Liver (tissue), 9 donors: Measurements from ENCODE around the gene RALGAPA2. TPM values are rescaled to one million over a fixed set of nuclear protein-coding genes. Genes with fewer than 3 reads are reported as not detected.

Experiments used
- DNase-seq: peaks from one replicate; pipeline ENCODE4 v3.0.0-alpha.2; 2017; ENCODE audit warnings: low spot score
- H3K27ac ChIP-seq, 2 donors: one replicate each; pipeline ENCODE4 v1.7.0; 2013; ENCODE audit warnings: inconsistent platforms in 2 of 2, low read length in 2 of 2, control low read depth in 1 of 2, low read depth in 1 of 2, mild to moderate bottlenecking in 1 of 2
- H3K27me3 ChIP-seq, 4 donors: one replicate each; pipeline versions ENCODE4 v1.6.1 to v1.7.0; 2013; ENCODE audit warnings: low read length in 3 of 4, inconsistent platforms in 1 of 4, mild to moderate bottlenecking in 1 of 4, moderate library complexity in 1 of 4; ENCODE audit not compliant: control insufficient read depth in 4 of 4, insufficient read depth in 4 of 4
- H3K36me3 ChIP-seq, 4 donors: one replicate each; pipeline versions ENCODE4 v1.6.1 to v1.7.0; 2013; ENCODE audit warnings: low read length in 3 of 4, mild to moderate bottlenecking in 3 of 4, low read depth in 1 of 4, moderate library complexity in 1 of 4; ENCODE audit not compliant: control insufficient read depth in 4 of 4, insufficient read depth in 3 of 4
- H3K4me1 ChIP-seq, 4 donors: one replicate each; pipeline versions ENCODE4 v1.6.1 to v1.7.0; 2013; ENCODE audit warnings: low read length in 3 of 4, mild to moderate bottlenecking in 3 of 4, moderate library complexity in 1 of 4; ENCODE audit not compliant: control insufficient read depth in 4 of 4, insufficient read depth in 4 of 4
- H3K4me3 ChIP-seq, 3 donors: one replicate each; pipeline versions ENCODE4 v1.6.1 to v1.7.0; 2013; ENCODE audit warnings: low read length in 3 of 3, control low read depth in 1 of 3, low read depth in 1 of 3, mild to moderate bottlenecking in 1 of 3
- H3K9ac ChIP-seq, 2 donors: one replicate each; pipeline ENCODE4 v1.7.0; 2013; ENCODE audit warnings: low read length in 2 of 2, mild to moderate bottlenecking in 2 of 2, moderate library complexity in 2 of 2, control low read depth in 1 of 2, low read depth in 1 of 2
- H3K9me3 ChIP-seq, 4 donors: one replicate each; pipeline versions ENCODE4 v1.6.1 to v1.7.0; 2013; ENCODE audit warnings: low read length in 3 of 4; ENCODE audit not compliant: control insufficient read depth in 4 of 4
- ATF3 ChIP-seq: IDR thresholded peaks from 2 replicates; pipeline ENCODE4 v1.6.1; 2016; ENCODE audit warnings: antibody characterized with exemption
- CTCF ChIP-seq: fragments of 150-350 bp; IDR thresholded peaks from 2 replicates; pipeline ENCODE4 v1.5.1; 2017; ENCODE audit warnings: improper control_type of control experiment, low read depth, low read length; ENCODE audit not compliant: missing input control
- EGR1 ChIP-seq, 2 donors: IDR thresholded peaks; 2 replicates each; pipeline ENCODE4 v1.6.1; 2016 to 2018; ENCODE audit warnings: antibody characterized with exemption in 2 of 2, low read depth in 2 of 2
- FOXA1 ChIP-seq: IDR thresholded peaks from 2 replicates; pipeline ENCODE4 v1.6.1; 2016; ENCODE audit warnings: antibody characterized with exemption
- FOXA2 ChIP-seq: IDR thresholded peaks from 2 replicates; pipeline ENCODE4 v1.6.1; 2016; ENCODE audit warnings: antibody characterized with exemption
- GABPA ChIP-seq, 2 donors: IDR thresholded peaks in 1 of 2; conservative IDR thresholded peaks in 1 of 2; 2 replicates each; pipeline ENCODE4 v1.6.1; 2016; ENCODE audit warnings: antibody characterized with exemption in 2 of 2, mild to moderate bottlenecking in 1 of 2, moderate library complexity in 1 of 2
- HNF4A ChIP-seq, 2 donors: conservative IDR thresholded peaks; 2 replicates each; pipeline ENCODE4 v1.6.1; 2016; ENCODE audit warnings: antibody characterized with exemption in 2 of 2, mild to moderate bottlenecking in 2 of 2
- JUND ChIP-seq, 2 donors: IDR thresholded peaks; 2 replicates each; pipeline ENCODE4 v1.6.1; 2016; ENCODE audit warnings: antibody characterized with exemption in 2 of 2
- RAD21 ChIP-seq, 2 donors: IDR thresholded peaks; 2 replicates each; pipeline ENCODE4 v1.6.1; 2016; ENCODE audit warnings: antibody characterized with exemption in 2 of 2, mild to moderate bottlenecking in 2 of 2
- REST ChIP-seq: IDR thresholded peaks from 2 replicates; pipeline ENCODE4 v1.6.1; 2016; ENCODE audit warnings: antibody characterized with exemption, mild to moderate bottlenecking
- RXRA ChIP-seq, 2 donors: IDR thresholded peaks; 2 replicates each; pipeline ENCODE4 v1.6.1; 2017 to 2018; ENCODE audit warnings: antibody characterized with exemption in 2 of 2, mild to moderate bottlenecking in 1 of 2
- SP1 ChIP-seq: IDR thresholded peaks from 2 replicates; pipeline ENCODE4 v1.6.1; 2018; ENCODE audit warnings: antibody characterized with exemption, mild to moderate bottlenecking
- TAF1 ChIP-seq: conservative IDR thresholded peaks from 2 replicates; pipeline ENCODE4 v1.6.1; 2016; ENCODE audit warnings: antibody characterized with exemption, mild to moderate bottlenecking
- YY1 ChIP-seq: IDR thresholded peaks from 2 replicates; pipeline ENCODE4 v1.6.1; 2016; ENCODE audit warnings: antibody characterized with exemption, mild to moderate bottlenecking
- ZBTB33 ChIP-seq: IDR thresholded peaks from 2 replicates; pipeline ENCODE4 v1.6.1; 2016; ENCODE audit warnings: antibody characterized with exemption
- WGBS: extraction: QIAGEN DNeasy Blood & Tissue Kit; methylation state at CpG from one replicate; pipeline ENCODE4 v1.1.7; 2013; 5-methylcytosine and 5-hydroxymethylcytosine counted together
- polyA plus RNA-seq, 2 donors: library from polyadenylated mRNA; stranded (reverse) in 1 of 2; unstranded in 1 of 2; fragments of 200-250 nt in 1 of 2; fragments of >200 nt in 1 of 2; fragmentation: Nextera tagmentation in 1 of 2; extraction: Ambion mirVana in 1 of 2; gene quantifications; one replicate each; pipeline versions ENCODE4 v1.2.1 to v1.2.3, GENCODE V29; 2013 to 2015
- total RNA-seq, 2 donors: library from RNA; depleted of rRNA; stranded (reverse); fragments of >200 nt; gene quantifications; one replicate each; pipeline ENCODE4 v1.2.3, GENCODE V29; 2014
- donor health status: healthy.
- donor health status: healthy.
- donor health status: healthy.
- donor health status: healthy.
- donor health status: healthy.

Gene RALGAPA2
- total and polyA plus RNA-seq, 4 donors: 14.8 to 89.9 (median 25.1) TPM

- 2% methylated on average over 130 of the region's 130 CpGs for WGBS
- no peak for DNase-seq
- peak overlapping the region in 1 of 3 donors; percentile 52 for H3K4me3 ChIP-seq
Measured at GRCh38 chr20:20368418-20369249, 343.8 kb downstream of the RALGAPA2 start.

GRCh38 chr20:20367575-20368417, 344.6 kb downstream of the RALGAPA2 start, which contains the start of gene INSM1:
INSM1 (plus strand) TSS chr20:20368104; CDS start chr20:20368268, 164 bp downstream.
- no peaks in the 10 kb centered on the region for H3K9me3 ChIP-seq
- TF ChIP-seq FOXA2 (no peak), SP1 (no peak), HNF4A (conservative IDR thresholded peaks at IDR 0.05) (no peak), JUND (IDR thresholded peaks at IDR 0.05) (no peak), ATF3 (no peak), CTCF (no peak), YY1 (no peak), GABPA (IDR thresholded peaks at IDR 0.05 in 1 of 2, conservative IDR thresholded peaks at IDR 0.05 in 1 of 2) (no peak), REST (no peak), TAF1 (no peak), RXRA (IDR thresholded peaks at IDR 0.05) (no peak), EGR1 (IDR thresholded peaks at IDR 0.05; ENCODE audit: low read depth in 2 of 2) (no peak), FOXA1 (no peak), RAD21 (IDR thresholded peaks at IDR 0.05) (no peak), ZBTB33 (no peak)

More at GRCh38 chr20:20368418-20369249, 343.8 kb downstream of the RALGAPA2 start:
- H3K9me3 ChIP-seq: no peaks in the 10 kb centered on the region
- no peak overlapping the region for H3K27ac ChIP-seq
- peaks cover 22 to 42% (median 27%) of the 10 kb centered on the region in 4 donors for H3K4me1 ChIP-seq
- peaks cover 0 to 43% (median 19%) of the 10 kb centered on the region in 4 donors for H3K27me3 ChIP-seq
- TF ChIP-seq CTCF (no peak), JUND (IDR thresholded peaks at IDR 0.05) (no peak), GABPA (IDR thresholded peaks at IDR 0.05 in 1 of 2, conservative IDR thresholded peaks at IDR 0.05 in 1 of 2) (no peak), TAF1 (no peak), RXRA (IDR thresholded peaks at IDR 0.05) (no peak), YY1 (no peak)
- H3K9ac ChIP-seq: no peak overlapping the region
- H3K36me3 ChIP-seq: no peaks in the 10 kb centered on the region

More at GRCh38 chr20:20367575-20368417, 344.6 kb downstream of the RALGAPA2 start, which contains the start of gene INSM1:
- Histone ChIP-seq H3K27ac (no peak within 1 kb of the TSS), H3K9ac (no peak within 1 kb of the TSS), H3K36me3 (no peaks in the 10 kb centered on the region), H3K4me1 (peaks cover 22 to 45% (median 29%) of the 10 kb centered on the region in 4 donors), H3K27me3 (peaks cover 0 to 43% (median 17%) of the 10 kb centered on the region in 4 donors), H3K4me3 (peak within 1 kb of the TSS in 1 of 3 donors; percentile 52)
- WGBS: 3% methylated on average over 108 of the region's 108 CpGs
- no peak for DNase-seq
